ENCODE results near the gene FGF16. TPM values are rescaled to one million over a fixed set of nuclear protein-coding genes. Genes with fewer than 3 reads are reported as not detected.

FGF16 gene
- total RNA-seq (2022; extraction: Qiagen RNA extraction): not detected in 5 replicates

DNA sequence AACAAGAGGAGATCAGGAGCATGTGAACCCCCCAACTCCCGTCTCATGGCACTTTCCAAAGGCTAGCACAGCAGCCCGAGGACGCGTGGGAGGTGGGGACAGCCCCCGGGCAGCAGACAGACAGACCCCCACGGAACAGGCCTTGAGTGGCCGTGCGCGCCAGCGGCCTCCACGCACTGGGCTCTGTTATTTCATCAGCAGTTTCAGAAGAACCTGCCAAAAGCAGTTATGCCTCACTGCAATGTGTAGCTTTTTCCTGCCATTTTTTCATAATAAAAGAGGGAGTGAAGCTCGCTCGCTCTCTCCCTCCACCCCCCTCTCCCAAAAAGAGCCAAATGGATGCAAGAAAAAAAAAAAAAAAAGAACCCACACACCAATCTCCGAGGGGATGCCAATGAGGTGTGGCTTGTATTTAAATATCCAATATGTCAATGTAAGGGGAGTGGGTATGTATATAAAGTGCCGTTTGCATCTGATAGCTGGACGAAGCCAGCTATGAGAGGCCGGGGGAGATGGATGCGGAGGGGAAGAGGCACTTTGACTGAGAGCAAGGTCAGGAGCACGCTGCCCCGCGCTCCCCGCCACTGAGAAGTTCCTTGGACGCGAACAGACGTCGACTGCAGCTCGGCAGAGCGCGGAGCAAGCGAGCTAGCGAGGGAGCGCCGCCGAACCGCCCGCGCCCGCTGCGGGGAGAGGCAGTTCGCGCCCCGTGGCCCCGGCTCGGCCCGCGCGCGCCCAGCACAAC is at the start of gene FGF16:
Gene FGF16, plus strand, starts transcription at position 482 of the 745 bp plus-strand sequence. CDS start 286 bp downstream, outside the sequence.

